GM19023 (cell line): Measurements from ENCODE around the gene ALDH3A2.
"Not testable (repeated sequence)": the region's sequence is repeated elsewhere in the genome, so short reads cannot be mapped to it uniquely, and the experiment has no call there.

Experiments
- ATAC-seq: cut with Tn5 transposase; IDR thresholded peaks from one replicate; pipeline ENCODE4 v1.9.1; 2021; ENCODE audit warnings: mild to moderate bottlenecking, moderate library complexity; ENCODE audit not compliant: unreplicated experiment

Gene ALDH3A2

GRCh38 chr17:19677736-19678379, 29.3 kb downstream of the ALDH3A2 start:
- no peak for ATAC-seq

- no peak for ATAC-seq
These were observed 30.3 kb downstream of the ALDH3A2 start for GRCh38 chr17:19678581-19679453.

GRCh38 chr17:19683117-19683516, 34.6 kb downstream of the ALDH3A2 start:
- no peak for ATAC-seq

GRCh38 chr17:19684909-19685580, 36.5 kb downstream of the ALDH3A2 start:
- ATAC-seq, result not testable (repeated sequence)

GRCh38 chr17:19686400-19687090, 38.0 kb downstream of the ALDH3A2 start:
- ATAC-seq, result no peak

- ATAC-seq, result no peak
These were observed 53.7 kb downstream of the ALDH3A2 start for GRCh38 chr17:19702217-19702641.

GRCh38 chr17:19703106-19703827, 54.7 kb downstream of the ALDH3A2 start:
- ATAC-seq, result no peak

GRCh38 chr17:19703828-19704613, 55.5 kb downstream of the ALDH3A2 start:
- no peak for ATAC-seq

- no peak for ATAC-seq
These were observed 56.6 kb downstream of the ALDH3A2 start for GRCh38 chr17:19705201-19705600.

GRCh38 chr17:19705771-19706770, 57.5 kb downstream of the ALDH3A2 start:
- ATAC-seq, result no peak

GRCh38 chr17:19706791-19707727, 58.5 kb downstream of the ALDH3A2 start:
- no peak for ATAC-seq

- ATAC-seq, result no peak
These were observed 59.2 kb downstream of the ALDH3A2 start for GRCh38 chr17:19707728-19708221.

GRCh38 chr17:19708431-19709175, 60.1 kb downstream of the ALDH3A2 start:
- ATAC-seq, result no peak

GRCh38 chr17:19709841-19710240, 61.3 kb downstream of the ALDH3A2 start:
- ATAC-seq, result no peak

GRCh38 chr17:19712436-19713004, 64.0 kb downstream of the ALDH3A2 start:
- no peak for ATAC-seq

- ATAC-seq, result no peak
These were observed 64.9 kb downstream of the ALDH3A2 start for GRCh38 chr17:19713462-19713861.
